GM20431 (cell line): ENCODE measurements around the gene FHIP1B.
"Not testable (repeated sequence)": the region's sequence is repeated elsewhere in the genome, so short reads cannot be mapped to it uniquely, and the experiment has no call there.

ENCODE experiments used
- in situ Hi-C: fragments of 300-500 bp; cut with MseI, MboI; formaldehyde crosslinking; loops from one replicate; pipeline ENCODE4 v1.15.0; 2020; ENCODE audit warnings: low sequenced_read_pairs; ENCODE audit not compliant: unreplicated experiment

The FHIP1B gene

GRCh38 chr11:6234387-6235107 is at the start of gene FHIP1B:
TSS of gene FHIP1B (minus strand) at chr11:6234636. CDS start at chr11:6224516, 10,120 bp downstream.
- in situ Hi-C loops: no loop called here

GRCh38 chr11:6283453-6284023 is 49.1 kb upstream of the FHIP1B start:
- in situ Hi-C loops: no loop called here

- in situ Hi-C loops: not testable (repeated sequence)
Measured at GRCh38 chr11:6280809-6281208, 46.4 kb upstream of the FHIP1B start.

- in situ Hi-C loops: no loop called here
Measured at GRCh38 chr11:6273188-6273587, 38.8 kb upstream of the FHIP1B start.

GRCh38 chr11:6271598-6271997 is 37.2 kb upstream of the FHIP1B start:
- in situ Hi-C loops: no loop called here

GRCh38 chr11:6270584-6271246 is 36.3 kb upstream of the FHIP1B start:
- in situ Hi-C loops: no loop called here

- in situ Hi-C loops: no loop called here
Measured at GRCh38 chr11:6269994-6270393, 35.6 kb upstream of the FHIP1B start.

GRCh38 chr11:6268820-6269219 is 34.4 kb upstream of the FHIP1B start:
- in situ Hi-C loops: no loop called here

GRCh38 chr11:6263662-6264061 is 29.2 kb upstream of the FHIP1B start:
- in situ Hi-C loops: no loop called here

GRCh38 chr11:6260207-6260726 is 25.8 kb upstream of the FHIP1B start:
- in situ Hi-C loops: no loop called here

GRCh38 chr11:6258571-6259081 is 24.2 kb upstream of the FHIP1B start:
- in situ Hi-C loops: no loop called here

- in situ Hi-C loops: no loop called here
Measured at GRCh38 chr11:6258141-6258540, 23.7 kb upstream of the FHIP1B start.

- in situ Hi-C loops: no loop called here
Measured at GRCh38 chr11:6253197-6253596, 18.8 kb upstream of the FHIP1B start.

- in situ Hi-C loops: no loop called here
Measured at GRCh38 chr11:6251990-6252473, 17.6 kb upstream of the FHIP1B start.

GRCh38 chr11:6251120-6251733 is 16.8 kb upstream of the FHIP1B start:
- in situ Hi-C loops: no loop called here

- in situ Hi-C loops: loop anchor here (10.0 kb wide), 1 partner anchor 55 kb away; no protein-coding TSS in a partner anchor
Measured at GRCh38 chr11:6249770-6250555, 15.5 kb upstream of the FHIP1B start.

- in situ Hi-C loops: loop anchor here (10.0 kb wide), 1 partner anchor 56 kb away; no protein-coding TSS in a partner anchor
Measured at GRCh38 chr11:6248897-6249296, 14.5 kb upstream of the FHIP1B start.

- in situ Hi-C loops: loop anchor here (10.0 kb wide), 1 partner anchor 57 kb away; no protein-coding TSS in a partner anchor
Measured at GRCh38 chr11:6248248-6248647, 13.8 kb upstream of the FHIP1B start.

GRCh38 chr11:6245536-6245935 is 11.1 kb upstream of the FHIP1B start:
- in situ Hi-C loops: loop anchor here (10.0 kb wide), 1 partner anchor 59 kb away; no protein-coding TSS in a partner anchor
